HG03558 (cell line): ENCODE data around the gene PDLIM1.
"Not testable (repeated sequence)": the region's sequence is repeated elsewhere in the genome, so short reads cannot be mapped to it uniquely, and the experiment has no call there.

ENCODE experiments used
- ATAC-seq: cut with Tn5 transposase; IDR thresholded peaks from one replicate; pipeline ENCODE4 v1.9.1; 2021; ENCODE audit warnings: moderate number of reproducible peaks; ENCODE audit not compliant: unreplicated experiment; ENCODE audit errors: extremely low read depth

The PDLIM1 gene

DNA sequence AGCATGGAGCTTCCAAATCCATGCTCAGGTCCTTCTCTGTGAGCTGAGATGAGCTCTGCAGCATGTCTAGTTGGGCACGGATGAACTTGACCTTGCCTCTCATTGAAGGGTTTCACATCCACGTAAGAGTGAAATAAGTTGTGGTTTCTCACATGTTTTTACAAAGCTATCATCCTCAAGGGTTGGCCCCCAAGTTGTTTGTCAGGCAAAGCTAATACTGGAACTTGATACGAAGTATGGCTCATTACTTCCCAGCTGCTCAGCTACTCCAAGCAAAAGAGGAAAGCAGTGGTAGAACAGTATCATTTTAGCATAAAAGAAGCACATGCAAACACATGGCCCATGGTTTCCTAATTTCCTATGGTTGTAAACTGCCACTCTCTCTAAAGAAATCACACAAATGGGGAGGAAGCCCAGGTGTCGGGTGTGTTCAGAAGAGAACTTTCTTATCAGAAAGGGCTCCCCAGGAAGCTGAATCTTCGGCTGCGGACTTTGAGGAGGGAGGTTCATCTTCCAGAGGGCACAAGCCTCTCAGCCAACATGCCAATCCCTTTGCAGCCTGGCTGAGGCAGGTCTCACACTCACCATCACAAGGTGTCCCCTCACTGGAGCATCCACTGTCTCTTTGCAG lies 45.3 kb downstream of the PDLIM1 start:
- ATAC-seq = peak; percentile 78

DNA sequence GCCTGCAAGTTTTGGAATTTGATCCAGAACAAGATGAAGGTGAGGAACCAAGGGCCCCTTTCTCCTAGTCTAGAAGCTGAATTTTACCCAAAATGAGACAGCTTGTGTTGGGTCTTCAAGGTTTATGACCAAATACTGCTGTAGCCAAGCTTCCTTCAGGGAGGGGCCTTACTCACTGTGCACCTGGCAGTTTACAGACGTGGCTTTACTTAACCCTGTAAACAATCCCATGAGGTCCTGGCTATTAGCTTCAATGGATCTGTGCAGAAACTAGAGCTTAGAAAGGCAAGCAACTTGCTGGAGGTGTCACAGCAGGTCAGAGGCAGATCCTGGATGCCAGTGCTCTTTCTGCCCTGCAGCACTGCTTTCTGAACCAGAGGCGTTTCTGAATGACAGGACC lies 46.7 kb downstream of the PDLIM1 start:
- no peak for ATAC-seq

DNA sequence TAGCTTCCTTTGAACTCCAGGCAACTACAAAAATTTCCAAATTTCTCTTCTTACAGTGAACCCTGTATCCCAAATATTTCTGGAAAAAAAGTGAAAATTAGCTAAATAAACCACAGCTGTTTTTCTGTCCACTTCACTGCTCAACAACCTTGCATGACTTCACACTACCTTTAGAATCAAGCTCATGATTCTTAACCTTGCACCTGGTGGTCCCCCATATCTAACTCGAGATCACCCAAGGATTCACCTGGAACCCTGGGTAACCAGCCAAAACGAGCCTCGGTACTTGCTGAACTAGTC lies 47.5 kb downstream of the PDLIM1 start:
- no peak for ATAC-seq

DNA sequence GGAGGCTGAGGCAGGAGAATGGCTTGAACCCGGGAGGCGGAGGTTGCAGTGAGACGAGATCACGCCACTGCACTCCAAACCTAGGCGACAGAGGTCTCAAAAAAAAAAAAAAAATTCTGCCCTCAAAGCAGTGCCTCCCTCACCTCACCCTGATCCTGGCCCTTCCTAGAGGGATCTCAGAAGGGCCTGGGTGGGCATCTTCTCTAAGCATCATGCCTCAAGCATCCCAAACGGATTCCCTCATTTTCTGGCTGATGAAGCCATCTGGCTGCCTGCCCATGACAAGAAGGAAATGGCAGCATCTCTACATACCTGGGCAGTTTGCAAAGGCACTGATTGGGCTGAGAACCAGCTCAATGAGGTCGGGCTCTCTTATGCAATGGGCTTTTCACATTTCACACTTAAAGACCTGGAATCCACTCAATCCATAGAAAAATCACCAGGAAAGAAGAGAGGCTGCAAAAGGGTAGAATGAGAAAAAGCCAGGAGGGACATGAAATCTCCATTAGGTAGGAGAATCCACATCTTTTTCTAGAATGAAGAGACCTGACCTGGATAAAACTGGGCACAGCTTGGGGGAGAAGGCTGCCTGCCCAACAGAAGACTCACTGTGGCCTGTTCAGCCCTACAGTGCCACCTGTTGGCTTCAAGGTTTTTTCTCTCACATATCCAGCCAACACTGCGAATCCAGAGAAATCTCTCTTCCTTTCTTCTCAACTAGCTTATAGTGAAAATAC lies 48.1 kb downstream of the PDLIM1 start:
- no peak for ATAC-seq

DNA sequence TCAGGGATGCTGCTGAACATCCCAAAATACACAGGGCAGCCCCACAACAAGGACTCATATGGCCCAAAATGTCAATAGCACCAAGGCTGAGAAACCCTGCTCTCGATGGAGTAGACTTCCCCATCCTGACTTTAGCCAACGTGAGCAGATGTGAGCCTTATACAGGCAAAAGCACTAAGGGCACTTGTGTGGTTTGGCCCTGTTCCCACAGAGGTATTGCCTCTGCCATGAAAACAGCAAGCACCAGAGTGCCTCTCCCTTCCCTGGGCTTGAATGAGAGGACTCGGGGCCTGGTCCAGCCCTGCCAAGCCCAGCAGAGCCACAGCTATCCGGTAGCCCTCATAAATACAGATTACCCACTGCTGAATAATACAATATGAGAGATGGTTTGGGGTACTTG lies 49.3 kb downstream of the PDLIM1 start:
- no peak for ATAC-seq

DNA sequence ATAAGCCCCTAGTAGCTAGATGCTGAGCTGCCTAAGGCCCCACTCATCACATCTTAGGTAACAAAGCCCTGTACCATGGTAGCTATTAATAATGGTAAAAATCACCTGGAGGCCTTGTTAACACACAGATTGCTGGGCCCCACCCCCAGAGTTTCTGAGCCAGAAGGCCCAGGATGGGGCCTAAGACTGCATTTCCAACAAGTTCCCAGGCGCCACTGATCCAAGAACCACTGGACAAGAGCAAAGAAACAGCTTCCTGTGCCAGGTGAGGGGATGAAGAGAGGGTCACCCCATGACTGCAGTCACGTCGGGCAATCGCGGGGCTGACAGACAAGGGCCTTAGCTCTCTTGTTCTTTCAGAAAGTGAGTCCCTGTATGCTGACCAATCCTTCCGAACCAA lies 50.0 kb downstream of the PDLIM1 start:
- ATAC-seq = no peak

DNA sequence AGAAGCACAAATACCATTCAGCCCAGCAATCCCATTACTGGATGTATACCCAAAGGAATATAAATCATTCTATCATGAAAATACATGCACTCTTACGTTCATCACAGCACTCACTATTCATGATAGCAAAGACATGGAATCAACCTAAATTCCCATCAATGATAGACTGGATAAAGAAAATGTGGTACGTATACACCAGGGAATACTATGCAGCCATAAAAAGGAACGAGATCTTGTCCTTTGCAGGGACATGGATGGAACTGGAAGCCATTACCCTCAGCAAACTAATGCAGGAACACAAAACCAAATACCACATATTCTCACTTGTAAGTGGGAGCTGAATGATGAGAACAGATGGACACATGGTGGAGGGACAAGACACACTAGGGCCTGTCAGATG lies 50.7 kb downstream of the PDLIM1 start:
- ATAC-seq = not testable (repeated sequence)

DNA sequence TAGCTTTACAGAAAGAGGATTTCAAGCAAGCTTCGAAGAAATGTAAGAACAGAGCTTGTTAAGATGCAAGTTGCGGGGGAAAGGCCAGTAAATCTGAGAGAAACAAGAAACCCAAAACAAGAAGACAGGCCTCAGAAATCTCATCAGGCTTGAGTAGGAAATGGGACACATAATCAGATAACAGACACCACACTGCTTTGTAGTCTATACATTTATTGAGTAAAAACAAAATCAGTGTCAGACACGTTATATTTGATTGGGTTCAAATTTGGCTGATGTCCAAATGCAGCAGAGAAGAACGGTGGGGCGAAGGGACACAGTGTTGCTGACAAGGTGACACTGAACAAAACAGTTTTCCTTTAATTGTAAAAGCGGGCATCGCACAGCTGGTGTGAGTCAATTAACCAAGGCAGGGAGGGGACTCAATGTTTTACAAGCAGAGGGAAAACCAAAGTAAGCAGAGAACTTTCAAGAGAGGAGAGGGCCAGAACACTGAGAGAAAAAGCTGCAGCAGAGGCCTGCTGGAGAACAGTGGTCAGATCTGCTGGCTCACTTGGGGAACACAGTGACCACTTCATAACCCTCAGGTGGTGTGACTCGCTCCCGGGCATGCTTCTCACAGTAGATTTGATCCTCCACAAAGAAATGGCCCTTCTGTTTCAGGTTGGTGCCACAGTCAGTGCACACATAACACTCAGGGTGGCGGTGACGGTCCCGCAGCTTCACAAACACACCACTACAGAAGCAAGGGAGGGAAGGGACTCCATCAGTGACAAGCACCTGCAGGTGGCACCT lies 53.2 kb downstream of the PDLIM1 start:
- ATAC-seq = no peak

DNA sequence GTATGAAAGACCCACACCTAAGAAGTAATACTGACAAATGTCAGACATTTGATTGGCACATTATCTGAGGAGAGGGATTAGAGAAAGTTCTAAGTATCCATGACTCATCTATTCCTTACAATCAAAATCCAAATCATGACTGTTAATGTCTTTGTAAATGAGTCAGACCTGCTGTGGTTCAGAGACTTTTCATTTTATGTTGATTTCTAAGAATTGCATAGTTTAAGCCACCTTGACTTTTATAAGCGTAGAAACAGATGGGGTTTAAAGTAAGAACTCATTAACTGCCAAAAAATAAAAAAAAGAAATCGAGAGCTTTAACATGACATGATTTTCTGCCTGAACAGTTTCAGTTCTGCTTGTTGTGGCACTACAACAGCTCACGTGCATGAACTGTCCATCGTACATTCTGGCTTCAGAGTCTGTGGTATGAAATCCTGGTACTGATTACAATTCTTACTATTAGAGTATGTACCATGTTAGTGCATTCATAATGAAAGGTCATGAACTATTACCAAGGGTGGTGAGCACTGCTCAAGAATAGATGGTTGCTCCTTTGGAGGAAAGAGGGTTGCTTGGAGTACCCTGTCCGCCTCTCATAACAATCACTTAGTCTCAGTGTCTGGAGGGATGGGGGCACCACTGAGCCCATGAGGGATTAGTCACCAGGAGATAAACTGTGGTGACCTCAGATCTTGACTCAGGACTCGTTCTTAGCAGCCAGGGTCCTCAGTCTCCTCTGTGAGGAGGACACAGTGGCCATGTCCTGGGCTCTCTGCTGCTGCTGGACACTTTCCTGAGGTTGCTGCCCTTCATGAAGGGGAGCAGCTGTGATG lies 54.5 kb downstream of the PDLIM1 start:
- peak; percentile 97 for ATAC-seq

DNA sequence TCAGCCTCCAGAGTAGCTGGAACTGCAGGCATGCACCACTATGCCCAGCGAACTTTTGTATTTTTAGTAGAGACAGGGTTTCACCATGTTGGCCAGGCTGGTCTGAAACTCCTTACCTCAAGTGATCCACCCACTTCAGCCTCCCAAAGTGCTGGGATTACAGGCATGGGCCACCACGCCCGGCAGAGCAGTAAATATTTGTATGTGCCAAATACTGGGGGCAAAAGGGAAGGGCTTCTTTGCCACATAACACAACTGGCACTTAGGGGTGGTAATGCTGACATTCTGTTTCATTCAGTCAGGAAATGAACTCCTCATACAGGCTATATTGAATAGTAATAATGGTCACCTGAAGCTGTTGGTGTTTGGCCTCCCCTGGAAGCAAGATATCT lies 55.1 kb downstream of the PDLIM1 start:
- no peak for ATAC-seq

DNA sequence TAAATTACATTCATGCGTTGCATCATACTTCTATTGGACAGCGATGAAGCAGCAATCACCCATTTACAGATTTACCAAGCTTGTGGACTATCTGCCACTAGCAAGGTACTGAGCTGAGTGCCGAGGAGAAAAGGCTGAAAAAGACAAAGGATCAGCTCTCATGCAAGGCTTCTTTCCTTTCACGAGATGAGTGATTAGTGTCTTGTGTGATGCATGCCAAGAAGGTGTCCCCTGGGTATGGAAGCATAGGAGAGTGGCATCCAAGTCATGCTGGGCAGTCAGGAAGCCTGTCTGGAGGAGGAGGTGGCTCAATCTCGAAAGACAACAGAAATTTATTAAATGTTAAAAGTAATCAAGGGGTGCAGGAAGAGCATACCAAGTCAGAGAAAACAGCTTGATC lies 55.9 kb downstream of the PDLIM1 start:
- no peak for ATAC-seq

DNA sequence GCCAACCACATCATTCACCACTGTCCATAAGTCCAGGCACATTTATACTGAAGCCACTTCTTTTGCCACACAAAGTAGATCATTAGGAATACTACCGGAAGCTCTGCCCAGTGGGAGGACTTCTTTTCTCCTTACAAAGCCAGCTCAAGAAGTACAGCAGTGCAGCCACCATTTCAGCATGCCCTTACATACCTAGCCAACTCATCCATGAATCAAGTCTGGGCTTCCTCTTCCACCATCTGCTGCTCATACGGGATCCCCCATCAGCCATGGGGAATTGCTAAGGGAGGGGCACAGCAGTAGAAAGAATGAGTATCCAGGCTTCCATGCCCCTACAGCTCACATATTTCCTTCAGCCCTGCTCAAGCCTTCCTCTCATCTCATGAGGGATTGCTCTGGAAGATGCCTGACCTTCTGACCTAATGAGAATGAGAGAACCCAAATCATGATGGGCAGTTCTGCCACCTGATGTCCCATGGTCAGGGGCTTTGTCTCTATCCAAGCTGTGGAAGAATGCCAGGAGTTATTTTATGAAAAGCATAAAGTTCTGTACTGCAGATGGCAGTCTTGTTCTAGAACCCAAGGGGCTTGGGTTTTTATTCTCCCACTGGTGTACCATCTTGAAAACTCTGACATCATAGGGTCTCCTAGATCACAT lies 57.3 kb downstream of the PDLIM1 start:
- ATAC-seq = no peak

DNA sequence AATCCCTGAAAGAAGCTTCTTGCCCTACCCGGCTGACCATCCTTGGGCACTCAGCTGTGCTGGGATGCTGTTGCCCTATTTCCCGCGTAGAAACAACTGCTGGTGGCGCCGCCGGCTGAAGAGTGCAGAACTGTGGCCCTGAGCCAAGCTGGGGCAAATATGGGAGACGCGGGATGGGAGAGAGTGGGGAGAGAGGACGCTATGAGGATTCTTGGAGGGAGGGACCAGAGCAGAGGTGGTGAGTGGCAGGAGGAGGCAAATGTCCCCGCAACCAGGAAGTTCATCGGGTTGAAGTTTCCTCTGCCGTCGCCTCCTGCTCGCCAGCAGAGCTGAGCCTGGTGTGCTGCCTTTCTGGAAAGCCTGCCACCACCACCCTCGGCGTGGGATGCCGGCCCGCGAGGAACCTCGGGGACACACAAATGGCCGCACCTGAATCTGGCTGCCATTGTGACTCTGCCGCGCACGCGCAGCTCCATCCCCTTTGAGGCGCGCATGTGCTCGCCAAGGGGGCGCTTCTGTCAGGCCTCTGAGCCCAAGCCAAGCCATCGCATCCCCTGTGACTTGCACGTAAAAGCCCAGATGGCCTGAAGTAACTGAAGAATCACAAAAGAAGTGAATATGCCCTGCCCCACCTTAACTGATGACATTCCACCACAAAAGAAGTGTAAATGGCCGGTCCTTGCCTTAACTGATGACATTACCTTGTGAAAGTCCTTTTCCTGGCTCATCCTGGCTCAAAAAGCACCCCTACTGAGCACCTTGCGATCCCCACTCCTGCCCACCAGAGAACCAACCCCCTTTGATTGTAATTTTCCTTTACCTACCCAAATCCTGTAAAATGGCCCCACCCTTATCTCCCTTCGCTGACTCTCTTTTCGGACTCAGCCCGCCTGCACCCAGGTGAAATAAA lies 59.9 kb downstream of the PDLIM1 start:
- ATAC-seq = not testable (repeated sequence)

DNA sequence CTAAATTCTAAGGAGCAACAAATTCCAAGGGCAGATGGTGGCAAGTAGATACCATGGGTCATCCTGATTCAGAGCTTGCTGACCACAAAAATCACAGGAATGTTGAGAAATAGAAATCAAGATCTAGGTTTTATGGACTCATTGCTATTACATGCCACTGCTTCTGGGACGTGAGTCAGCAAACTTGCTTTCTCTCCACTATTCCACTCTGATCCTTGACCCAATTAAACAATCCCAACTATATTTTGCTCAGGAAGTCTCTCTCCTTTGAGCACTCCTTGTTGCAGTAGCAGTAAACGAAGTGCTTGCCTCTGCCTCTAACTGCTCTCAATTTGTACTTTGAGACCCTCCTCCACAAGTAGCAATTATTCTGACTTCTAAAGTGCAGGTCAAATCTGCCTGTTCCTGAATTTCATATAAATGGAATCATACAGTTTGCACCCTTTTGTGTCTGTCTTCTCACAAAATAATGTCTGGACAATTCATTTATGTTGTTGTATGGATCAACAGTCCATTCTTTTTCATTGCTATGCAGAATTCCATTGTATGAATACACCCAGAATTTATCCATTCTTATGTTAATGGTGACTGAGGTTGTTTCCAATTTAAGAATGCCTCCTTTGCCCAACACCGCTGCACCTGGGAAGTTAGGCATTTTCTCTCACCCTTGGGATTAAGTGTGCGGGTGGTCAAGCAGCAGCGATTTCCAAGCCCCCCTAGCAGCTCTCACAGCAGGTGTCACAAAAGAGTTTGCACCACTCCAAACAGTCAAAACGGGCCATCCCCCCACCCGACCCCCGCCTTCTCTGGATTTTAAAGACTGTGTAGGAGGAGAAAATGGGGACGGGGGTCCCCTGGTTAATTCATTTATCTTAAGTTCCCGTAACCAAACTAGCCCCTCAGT lies 60.8 kb downstream of the PDLIM1 start:
- no peak for ATAC-seq

DNA sequence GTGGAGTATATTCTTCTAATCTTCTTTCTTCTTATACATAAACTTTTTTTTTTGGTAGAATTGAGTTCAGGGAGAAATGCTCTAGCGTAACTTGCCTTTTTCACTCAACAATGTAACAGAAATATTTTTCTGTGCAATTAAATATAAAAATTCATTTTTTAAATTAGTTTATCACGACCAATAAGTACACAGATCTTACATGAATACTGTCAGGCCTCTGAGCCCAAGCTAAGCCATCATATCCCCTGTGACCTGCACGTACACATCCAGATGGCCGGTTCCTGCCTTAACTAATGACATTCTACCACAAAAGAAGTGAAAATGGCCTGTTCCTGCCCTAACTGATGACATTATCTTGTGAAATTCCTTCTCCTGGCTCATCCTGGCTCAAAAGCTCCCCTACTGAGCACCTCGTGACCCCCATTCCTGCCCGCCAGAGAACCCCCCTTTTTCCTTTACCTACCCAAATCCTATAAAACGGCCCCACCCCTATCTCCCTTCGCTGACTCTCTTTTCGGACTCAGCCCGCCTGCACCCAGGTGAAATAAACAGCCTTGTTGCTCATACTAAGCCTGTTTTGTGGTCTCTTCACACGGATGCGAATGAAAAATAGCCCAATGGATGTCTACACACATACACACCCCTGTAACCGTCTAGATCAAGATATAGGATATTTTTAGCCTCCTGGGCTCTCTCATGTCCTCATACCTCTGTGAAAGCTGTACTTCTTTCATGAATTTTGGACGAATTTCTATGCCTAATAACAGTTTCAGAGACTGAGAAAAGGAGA lies 61.7 kb downstream of the PDLIM1 start:
- ATAC-seq = not testable (repeated sequence)

DNA sequence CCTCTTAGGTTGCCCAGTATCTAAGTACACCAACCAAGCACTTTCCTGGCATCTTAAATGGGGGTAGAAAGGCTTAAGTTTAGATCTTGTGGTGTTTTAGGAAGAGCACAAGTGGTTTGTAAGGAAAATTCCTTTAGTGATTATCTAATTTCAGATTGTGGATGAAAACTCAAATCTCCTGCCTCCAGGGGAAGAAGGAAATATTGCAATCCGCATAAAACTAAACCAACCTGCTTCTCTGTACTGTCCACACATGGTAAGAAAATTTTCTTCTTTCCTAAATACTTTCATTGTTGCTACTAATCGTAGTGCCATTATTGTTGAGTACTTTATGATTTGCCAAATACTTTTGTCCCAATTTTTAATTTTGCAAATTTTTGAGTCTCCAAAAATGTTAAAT lies 65.7 kb downstream of the PDLIM1 start:
- ATAC-seq = no peak

DNA sequence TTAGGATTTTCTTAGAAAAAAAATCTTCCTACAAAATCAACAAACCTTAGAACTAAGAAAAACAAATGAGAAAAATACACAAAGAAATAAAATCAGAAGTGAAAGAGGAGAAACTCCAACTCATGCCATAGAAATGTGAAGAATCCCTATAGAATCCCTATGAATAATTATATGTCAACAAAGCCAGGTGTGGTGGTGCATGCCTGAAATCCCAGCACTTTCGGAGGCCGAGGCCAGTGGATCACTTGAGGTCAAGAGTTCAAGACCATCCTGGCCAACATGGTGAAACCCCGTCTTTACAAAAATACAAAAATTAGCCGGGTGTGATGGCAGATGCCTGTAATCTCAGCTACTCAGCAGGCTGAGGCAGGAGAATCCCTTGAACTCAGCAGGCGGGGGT lies 69.7 kb downstream of the PDLIM1 start:
- no peak for ATAC-seq
